Measurements from ENCODE around the gene PGGT1B.

Gene PGGT1B

GRCh38 chr5:115249379-115249778 is 13.3 kb downstream of the PGGT1B start:
- peak; percentile 27 for DNase-seq

- peak; percentile 42 for DNase-seq
Observed at GRCh38 chr5:115246361-115246991, 16.2 kb downstream of the PGGT1B start.

GRCh38 chr5:115243412-115243811 is 19.3 kb downstream of the PGGT1B start:
- DNase-seq = peak; percentile 36

GRCh38 chr5:115241881-115242642 is 20.6 kb downstream of the PGGT1B start:
- DNase-seq = no peak

DNA sequence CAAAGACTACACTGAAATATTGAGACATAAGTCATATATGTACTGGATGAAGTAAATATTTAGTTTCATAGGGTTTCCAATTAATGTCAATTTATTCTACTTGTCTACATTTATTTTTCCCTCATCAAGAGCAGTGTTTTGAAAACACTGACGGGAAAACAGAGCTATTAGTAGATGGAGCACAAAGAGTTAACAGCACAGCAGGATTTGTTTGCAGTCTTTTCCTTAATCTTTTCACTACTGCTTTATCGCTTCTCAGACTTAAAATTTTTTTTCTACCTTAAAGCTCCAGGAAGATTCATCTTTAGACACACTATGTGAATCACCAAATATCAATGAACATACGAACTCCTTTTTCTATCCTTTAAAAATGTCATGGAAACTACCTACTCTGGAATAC is 25.6 kb downstream of the PGGT1B start:
- no peak for DNase-seq

GRCh38 chr5:115236599-115236998 is 26.1 kb downstream of the PGGT1B start:
- no peak for DNase-seq

GRCh38 chr5:115231598-115231997 is 31.1 kb downstream of the PGGT1B start:
- DNase-seq = no peak

- DNase-seq = no peak
Observed at GRCh38 chr5:115229606-115230005, 33.1 kb downstream of the PGGT1B start.

GRCh38 chr5:115227281-115227680 is 35.4 kb downstream of the PGGT1B start:
- no peak for DNase-seq

DNA sequence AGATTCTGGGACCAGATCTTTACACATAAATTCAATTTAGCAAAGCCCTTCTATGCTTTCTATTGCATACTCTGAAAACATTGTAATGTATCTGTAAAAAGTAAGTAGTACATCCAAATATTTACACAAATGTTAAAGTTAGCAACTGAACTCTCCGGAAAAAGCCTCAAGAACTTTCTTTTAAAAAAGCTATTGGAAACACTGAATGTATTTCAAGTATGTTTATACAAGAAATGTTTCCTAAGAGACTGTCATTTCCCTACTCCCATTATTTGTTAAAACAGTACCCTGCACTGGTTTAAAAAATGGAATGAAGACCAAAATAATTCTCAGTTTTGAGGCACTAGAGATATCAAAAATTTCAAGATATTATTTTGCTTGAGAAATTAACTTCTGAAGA is 48.1 kb downstream of the PGGT1B start:
- no peak for DNase-seq

- DNase-seq = peak; percentile 89
Observed at GRCh38 chr5:115209279-115209678, 53.4 kb downstream of the PGGT1B start.

GRCh38 chr5:115202952-115203351 is 59.7 kb downstream of the PGGT1B start:
- DNase-seq = no peak

DNA sequence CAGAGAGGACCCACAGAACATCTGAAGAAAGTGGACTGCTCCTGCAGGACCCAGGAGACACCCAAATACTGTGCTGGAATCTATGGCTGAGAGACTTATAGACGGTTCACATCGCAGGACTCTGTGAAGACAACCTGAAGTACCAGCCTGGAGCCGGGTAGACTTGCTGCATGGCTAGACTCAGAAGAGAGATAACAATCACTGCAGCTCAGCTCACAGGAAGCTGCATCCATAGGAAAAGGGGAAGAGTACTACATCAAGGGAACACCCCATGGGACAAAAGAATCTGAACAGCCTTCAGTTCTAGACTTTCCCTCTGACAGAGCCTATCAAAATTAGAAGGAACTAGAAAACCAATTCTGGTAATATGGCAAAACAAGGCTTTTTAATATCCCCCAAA is 66.5 kb downstream of the PGGT1B start:
- DNase-seq = no peak

- DNase-seq = no peak
Observed at GRCh38 chr5:115194676-115195075, 68.0 kb downstream of the PGGT1B start.

DNA sequence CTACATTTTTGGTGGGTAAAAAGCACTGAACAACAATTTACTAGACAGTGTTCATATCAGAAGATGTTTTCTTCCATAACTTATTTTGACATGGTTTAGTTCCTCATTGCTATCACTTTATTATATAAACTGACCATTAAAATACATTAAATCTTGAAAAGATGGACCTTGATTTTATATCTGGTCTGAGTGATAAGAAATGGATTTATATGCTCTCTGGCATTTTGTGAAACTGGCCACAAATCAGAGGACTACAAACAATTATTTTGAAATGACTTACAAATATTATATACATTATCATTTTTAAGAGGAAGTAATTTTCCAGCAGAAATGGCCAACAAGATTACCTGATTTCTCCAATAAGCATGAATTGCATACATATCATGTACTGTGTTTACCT is 69.4 kb downstream of the PGGT1B start:
- DNase-seq = no peak

DNA sequence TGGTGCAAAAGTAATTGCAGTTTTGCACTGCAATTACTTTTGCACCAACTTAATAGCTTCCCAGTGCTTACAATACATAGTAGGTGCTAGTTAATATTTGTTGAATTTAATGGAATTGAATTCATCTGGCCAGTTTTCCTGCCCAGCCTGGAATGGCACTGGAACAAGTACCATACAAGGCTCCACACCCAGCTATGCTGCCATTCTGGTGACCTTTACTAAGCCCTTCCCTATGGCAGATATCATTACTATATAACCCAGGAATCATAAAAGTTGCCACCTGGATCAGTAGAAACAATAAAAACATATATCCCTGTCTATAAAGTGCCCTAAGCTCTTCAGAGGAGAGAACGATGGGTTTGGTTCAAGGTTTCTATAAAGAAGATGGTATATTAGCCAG is 70.6 kb downstream of the PGGT1B start:
- DNase-seq = no peak

GRCh38 chr5:115191474-115192031 is 71.1 kb downstream of the PGGT1B start:
- DNase-seq = no peak

GRCh38 chr5:115190388-115190787 is 72.3 kb downstream of the PGGT1B start:
- DNase-seq = no peak

- DNase-seq = no peak
Observed at GRCh38 chr5:115189866-115190265, 72.8 kb downstream of the PGGT1B start.

GRCh38 chr5:115186794-115187193 is 75.9 kb downstream of the PGGT1B start:
- no peak for DNase-seq

GRCh38 chr5:115184770-115185169 is 77.9 kb downstream of the PGGT1B start:
- no peak for DNase-seq

DNA sequence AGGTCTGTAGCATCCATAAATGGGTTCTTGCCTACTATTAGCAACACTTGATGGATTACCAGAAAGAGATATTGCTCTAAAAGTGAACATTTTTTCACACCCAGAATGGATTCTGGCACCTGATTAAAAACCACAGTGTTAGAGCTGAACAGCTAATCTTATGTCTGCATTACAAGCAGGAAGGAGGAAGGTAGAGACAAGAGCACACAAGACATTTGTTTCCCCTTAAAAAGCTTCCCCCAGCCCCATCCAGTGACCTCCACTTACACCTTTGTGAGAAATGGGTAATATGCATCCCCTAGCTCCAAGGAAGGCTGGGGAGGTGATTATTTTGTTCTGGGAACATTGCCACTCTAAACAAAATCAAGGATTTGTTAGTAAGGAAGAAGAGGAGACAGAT is 80.9 kb downstream of the PGGT1B start:
- DNase-seq = no peak

GRCh38 chr5:115180165-115180709 is 82.4 kb downstream of the PGGT1B start:
- peak; percentile 21 for DNase-seq

Measured in activated CD4-positive, alpha-beta T cell treated with anti-CD3 and anti-CD28 coated beads, Interleukin-2, Interleukin-6, amounts not matched to agents 100 ng/mL and 50 ng/mL, durations not matched to agents 16 hours and 8 hours (primary cell).